Keratinocyte (primary cell): ENCODE measurements around the gene RNF4. TPM values are rescaled to one million over a fixed set of nuclear protein-coding genes. Genes with fewer than 3 reads are reported as not detected.

Source experiments
- DNase-seq: peaks from one replicate; pipeline ENCODE4 v3.0.0-alpha.2; 2011; ENCODE audit warnings: low read depth, missing footprints, low spot score
- FAIRE-seq: peaks from 2 replicates; lab custom pipeline; 2011; peaks lifted over from hg19 to GRCh38; lab: Jason Lieb, UNC
- H2AFZ ChIP-seq: 2 replicates; pipeline ENCODE4 v1.6.0; 2012; ENCODE audit warnings: low read length, control low read depth, inconsistent platforms; ENCODE audit not compliant: control insufficient read depth
- H3K27ac ChIP-seq: 2 replicates; pipeline ENCODE4 v1.5.1; 2011; ENCODE audit warnings: low read length; ENCODE audit not compliant: control insufficient read depth, insufficient read depth
- H3K27me3 ChIP-seq: 3 replicates; pipeline ENCODE4 v1.6.0; 2011; ENCODE audit warnings: low read length; ENCODE audit not compliant: control insufficient read depth, insufficient read depth; ENCODE audit errors: extremely low read depth
- H3K36me3 ChIP-seq, 2 experiments: 2 replicates in 1 of 2; 3 replicates in 1 of 2; pipeline ENCODE4 v1.5.1; 2011; ENCODE audit warnings: low read length in 2 of 2, mild to moderate bottlenecking in 1 of 2; ENCODE audit not compliant: control insufficient read depth in 2 of 2, insufficient read depth in 2 of 2; ENCODE audit errors: extremely low read depth in 1 of 2
- H3K4me1 ChIP-seq: 3 replicates; pipeline ENCODE4 v1.5.1; 2011; ENCODE audit warnings: low read length; ENCODE audit not compliant: control insufficient read depth, insufficient read depth; ENCODE audit errors: extremely low read depth
- H3K4me2 ChIP-seq: 3 replicates; pipeline ENCODE4 v1.6.0; 2011; ENCODE audit warnings: low read depth, low read length; ENCODE audit not compliant: control insufficient read depth, insufficient read depth; ENCODE audit errors: extremely low read depth
- H3K4me3 ChIP-seq, 3 experiments: fragments of 200-600 bp in 1 of 3; sonication (generic) in 1 of 3; 2 replicates in 2 of 3; 3 replicates in 1 of 3; pipeline ENCODE4 v1.5.1; 2011 to 2016; ENCODE audit warnings: low read length in 3 of 3, mild to moderate bottlenecking in 3 of 3, control low read depth in 2 of 3, inconsistent platforms in 1 of 3, low read depth in 1 of 3, mixed read lengths in 1 of 3, mixed run types in 1 of 3, moderate library complexity in 1 of 3; ENCODE audit not compliant: control insufficient read depth in 2 of 3, insufficient read depth in 2 of 3; ENCODE audit errors: extremely low read depth in 1 of 3
- H3K79me2 ChIP-seq: 2 replicates; pipeline ENCODE4 v1.6.0; 2012; ENCODE audit warnings: low read length; ENCODE audit not compliant: control insufficient read depth, insufficient read depth
- H3K9ac ChIP-seq: 3 replicates; pipeline ENCODE4 v1.6.0; 2011; ENCODE audit warnings: low read length; ENCODE audit not compliant: control insufficient read depth, insufficient read depth; ENCODE audit errors: extremely low read depth
- H3K9me1 ChIP-seq: 3 replicates; pipeline ENCODE4 v1.6.0; 2011; ENCODE audit warnings: low read length; ENCODE audit not compliant: control insufficient read depth, insufficient read depth; ENCODE audit errors: extremely low read depth
- H3K9me3 ChIP-seq: 2 replicates; pipeline ENCODE4 v1.5.1; 2012; ENCODE audit warnings: low read depth, low read length; ENCODE audit not compliant: control insufficient read depth
- H4K20me1 ChIP-seq: 3 replicates; pipeline ENCODE4 v1.6.0; 2011; ENCODE audit warnings: low read length; ENCODE audit not compliant: control insufficient read depth, insufficient read depth; ENCODE audit errors: extremely low read depth
- EZH2 ChIP-seq: IDR thresholded peaks from one replicate; pipeline ENCODE4 v1.6.1; 2012; ENCODE audit warnings: inconsistent platforms, mild to moderate bottlenecking, low read length, moderate library complexity
- dilution Hi-C: fragments of 300-500 bp; cut with MboI; formaldehyde crosslinking; loops from one replicate; pipeline ENCODE4 v1.7.0; 2020; ENCODE audit warnings: low sequenced_read_pairs; ENCODE audit not compliant: extremely low pct_ligation_motif_present
- polyA plus RNA-seq, 5 experiments: library from polyadenylated mRNA; depleted of rRNA in 3 of 5; stranded (reverse) in 3 of 5; stranded (forward) in 1 of 5; unstranded in 1 of 5; fragments of >200 nt; gene quantifications; 1 replicate in 1 of 5; 2 replicates in 3 of 5; 3 replicates in 1 of 5; pipeline versions ENCODE4 v1.2.1 to v1.2.3, GENCODE V29; 2011 to 2012; ENCODE audit warnings: missing spikeins in 2 of 5, low read depth in 1 of 5, low replicate concordance in 1 of 5
- TF ChIP-seq, protein P1 (sequence below), 3 experiments: IDR thresholded peaks in 1 of 3; conservative IDR thresholded peaks in 1 of 3; optimal IDR thresholded peaks in 1 of 3; 2 replicates in 2 of 3; 3 replicates in 1 of 3; pipeline versions ENCODE3 to v1.5.1; 2011; ENCODE audit warnings: low read length in 3 of 3, mild to moderate bottlenecking in 3 of 3, moderate library complexity in 2 of 3, control low read depth in 1 of 3, inconsistent platforms in 1 of 3; ENCODE audit not compliant: insufficient read depth in 2 of 3; ENCODE audit errors: extremely low read depth in 1 of 3

The RNF4 gene
- polyA plus RNA-seq, 1 donor (not counting 4 experiments of a cell fraction or from before 2014, with no cell fraction given), result 63.6 TPM

DNA sequence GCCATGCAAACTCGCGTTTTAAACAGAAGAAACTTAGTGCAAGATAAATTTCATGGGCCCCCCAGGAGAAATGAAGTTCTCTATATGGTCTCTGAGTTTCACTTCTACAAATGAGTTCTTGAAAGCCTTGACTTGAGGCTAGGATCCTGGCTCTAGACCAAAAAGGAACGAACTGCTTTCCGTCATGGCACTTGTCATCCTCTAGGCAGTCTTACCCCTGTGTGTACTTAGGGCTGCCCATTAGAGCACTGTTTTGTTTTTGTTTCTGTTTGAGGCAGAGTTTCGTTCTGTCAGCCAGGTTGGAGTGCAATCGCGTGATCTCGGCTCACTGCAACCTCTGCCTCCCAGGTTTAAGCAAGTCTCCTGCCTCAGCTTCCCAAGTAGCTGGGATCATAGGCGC, 29.0 kb downstream of the RNF4 start:
- H3K9me1 ChIP-seq, result peaks cover 2% of the 10 kb centered on the region
- no peaks in the 10 kb centered on the region for H3K9me3 ChIP-seq
- TF ChIP-seq, protein P1, sequence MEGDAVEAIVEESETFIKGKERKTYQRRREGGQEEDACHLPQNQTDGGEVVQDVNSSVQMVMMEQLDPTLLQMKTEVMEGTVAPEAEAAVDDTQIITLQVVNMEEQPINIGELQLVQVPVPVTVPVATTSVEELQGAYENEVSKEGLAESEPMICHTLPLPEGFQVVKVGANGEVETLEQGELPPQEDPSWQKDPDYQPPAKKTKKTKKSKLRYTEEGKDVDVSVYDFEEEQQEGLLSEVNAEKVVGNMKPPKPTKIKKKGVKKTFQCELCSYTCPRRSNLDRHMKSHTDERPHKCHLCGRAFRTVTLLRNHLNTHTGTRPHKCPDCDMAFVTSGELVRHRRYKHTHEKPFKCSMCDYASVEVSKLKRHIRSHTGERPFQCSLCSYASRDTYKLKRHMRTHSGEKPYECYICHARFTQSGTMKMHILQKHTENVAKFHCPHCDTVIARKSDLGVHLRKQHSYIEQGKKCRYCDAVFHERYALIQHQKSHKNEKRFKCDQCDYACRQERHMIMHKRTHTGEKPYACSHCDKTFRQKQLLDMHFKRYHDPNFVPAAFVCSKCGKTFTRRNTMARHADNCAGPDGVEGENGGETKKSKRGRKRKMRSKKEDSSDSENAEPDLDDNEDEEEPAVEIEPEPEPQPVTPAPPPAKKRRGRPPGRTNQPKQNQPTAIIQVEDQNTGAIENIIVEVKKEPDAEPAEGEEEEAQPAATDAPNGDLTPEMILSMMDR (optimal IDR thresholded peaks at IDR 0.05 in 1 of 3, IDR thresholded peaks at IDR 0.05 in 1 of 3, conservative IDR thresholded peaks at IDR 0.05 in 1 of 3; ENCODE audit: extremely low read depth in 1 of 3, insufficient read depth in 2 of 3, low read length in 3 of 3), result no peak
- no peak for TF ChIP-seq EZH2
- peaks cover 37 to 40% of the 10 kb centered on the region in 2 experiments for H3K36me3 ChIP-seq
- DNase-seq (no peak), FAIRE-seq (no peak)
- H2AFZ ChIP-seq, result no peak overlapping the region
- no peak overlapping the region for H3K9ac ChIP-seq
- H3K79me2 ChIP-seq, result peaks cover 37% of the 10 kb centered on the region
- H4K20me1 ChIP-seq, result peaks cover 2% of the 10 kb centered on the region
- no peak overlapping the region for H3K4me3 ChIP-seq
- no peaks in the 10 kb centered on the region for H3K27me3 ChIP-seq
- no peaks in the 10 kb centered on the region for H3K4me1 ChIP-seq
- no peak overlapping the region for H3K4me2 ChIP-seq
- no peak overlapping the region for H3K27ac ChIP-seq
- dilution Hi-C loops, result no loop called here

DNA sequence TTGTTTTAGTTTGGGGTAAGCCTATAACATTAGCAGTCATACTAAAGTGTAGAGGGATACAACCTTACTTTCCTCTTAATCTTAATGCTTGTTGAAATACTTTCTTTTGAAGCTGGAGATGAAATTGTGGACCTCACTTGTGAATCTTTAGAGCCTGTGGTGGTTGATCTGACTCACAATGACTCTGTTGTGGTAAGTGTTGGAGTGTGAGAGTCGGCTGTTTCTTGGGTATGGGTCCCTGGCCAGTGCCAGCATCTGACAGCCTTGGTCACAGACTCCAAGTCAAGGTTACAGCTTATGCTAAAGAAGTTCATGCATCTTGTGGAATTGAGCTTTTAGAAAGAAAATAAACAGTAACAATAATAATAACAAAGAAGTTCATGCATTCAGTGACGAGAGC, 31.6 kb downstream of the RNF4 start:
- Histone ChIP-seq H3K4me2 (no peak overlapping the region), H3K36me3 (peaks cover 41% of the 10 kb centered on the region in 2 experiments), H3K9me1 (peaks cover 2% of the 10 kb centered on the region), H3K9ac (no peak overlapping the region), H3K27me3 (no peaks in the 10 kb centered on the region), H3K27ac (no peak overlapping the region), H4K20me1 (peaks cover 2% of the 10 kb centered on the region), H3K4me1 (no peaks in the 10 kb centered on the region), H3K9me3 (no peaks in the 10 kb centered on the region), H2AFZ (no peak overlapping the region), H3K4me3 (no peak overlapping the region), H3K79me2 (peaks cover 34% of the 10 kb centered on the region)
- TF ChIP-seq, protein P1 (optimal IDR thresholded peaks at IDR 0.05 in 1 of 3, IDR thresholded peaks at IDR 0.05 in 1 of 3, conservative IDR thresholded peaks at IDR 0.05 in 1 of 3; ENCODE audit: extremely low read depth in 1 of 3, insufficient read depth in 2 of 3, low read length in 3 of 3), result no peak
- no peak for TF ChIP-seq EZH2
- DNase-seq, result no peak
- no peak for FAIRE-seq
- dilution Hi-C loops, result no loop called here
